Tibial nerve (tissue), 4 donors: ENCODE measurements around the gene WDR82. TPM values are rescaled to one million over a fixed set of nuclear protein-coding genes. Genes with fewer than 3 reads are reported as not detected.

Experiments used
- DNase-seq, 2 donors: peaks; one replicate each; pipeline ENCODE4 v3.0.0-alpha.2; 2019; ENCODE audit warnings: low spot score in 2 of 2
- H3K27ac ChIP-seq, 4 donors: fragments of 200-600 bp; sonication (generic) in 3 of 4; one replicate each; pipeline ENCODE4 v1.5.1; 2017 to 2019; ENCODE audit warnings: mild to moderate bottlenecking in 1 of 4
- H3K27me3 ChIP-seq, 2 donors: fragments of 200-600 bp; sonication (generic) in 1 of 2; one replicate each; pipeline versions ENCODE4 v1.5.1 to v1.6.0; 2017 to 2019
- H3K36me3 ChIP-seq, 3 donors: fragments of 200-600 bp; sonication (generic); one replicate each; pipeline ENCODE4 v1.5.1; 2018 to 2019
- H3K4me1 ChIP-seq, 4 donors: fragments of 200-600 bp; sonication (generic) in 3 of 4; one replicate each; pipeline ENCODE4 v1.5.1; 2017 to 2019
- H3K4me3 ChIP-seq, 4 donors: fragments of 200-600 bp; sonication (generic) in 3 of 4; one replicate each; pipeline ENCODE4 v1.5.1; 2017 to 2019; ENCODE audit warnings: mild to moderate bottlenecking in 1 of 4, moderate library complexity in 1 of 4
- H3K9me3 ChIP-seq, 4 donors: fragments of 200-600 bp; sonication (generic) in 3 of 4; one replicate each; pipeline ENCODE4 v1.5.1; 2017 to 2019
- EP300 ChIP-seq, 2 donors: sonication (generic); formaldehyde crosslinking; IDR thresholded peaks; one replicate each; pipeline ENCODE4 v1.6.1; 2017; ENCODE audit warnings: antibody characterized with exemption in 2 of 2, mild to moderate bottlenecking in 1 of 2
- POLR2A ChIP-seq, 2 donors: fragments of 450-650 bp; IDR thresholded peaks; one replicate each; pipeline ENCODE4 v1.6.1; 2017; ENCODE audit warnings: antibody characterized with exemption in 2 of 2, mild to moderate bottlenecking in 2 of 2, moderate library complexity in 2 of 2
- WGBS, 2 donors: methylation state at CpG; one replicate each; pipeline ENCODE4 v1.1.5; 2018; 5-methylcytosine and 5-hydroxymethylcytosine counted together
- total RNA-seq, 4 donors: library from RNA; depleted of rRNA; stranded (reverse); fragments of >200 nt; gene quantifications; one replicate each; pipeline ENCODE4 v1.1.0, GENCODE V29; 2016
- TF ChIP-seq, protein P1 (sequence below), 5 experiments: fragments of 200-600 bp in 3 of 5; fragments of 450-650 bp in 2 of 5; sonication (generic) in 3 of 5; IDR thresholded peaks; one replicate each; pipeline ENCODE4 v1.5.1; 2016 to 2019; ENCODE audit warnings: antibody characterized with exemption in 5 of 5, mild to moderate bottlenecking in 3 of 5, moderate library complexity in 2 of 5

WDR82 gene
- total RNA-seq, 4 donors from 2014 or later: 42.1 to 52.9 (median 48.6) TPM

DNA sequence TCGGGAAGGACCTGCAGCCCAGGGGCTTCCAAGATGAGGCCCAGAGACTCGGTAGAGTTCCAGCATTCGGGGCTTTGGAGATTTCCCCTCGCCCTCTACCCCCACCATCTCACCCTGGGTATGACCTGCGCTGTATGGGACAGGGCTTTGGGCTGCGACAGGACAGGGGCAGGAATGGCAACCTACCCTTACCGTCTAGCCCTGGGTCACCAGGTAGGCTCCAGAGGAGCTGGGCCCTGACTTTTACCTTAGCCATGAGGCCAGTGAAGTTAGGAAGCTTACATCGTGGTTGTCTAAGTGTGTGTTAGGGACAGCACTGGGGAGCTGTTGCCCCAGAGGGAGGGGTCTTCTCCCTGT is 32.2 kb downstream of the WDR82 start:
- H3K4me3 ChIP-seq: peak overlapping the region; percentile 52 to 75 (median 63)
- DNase-seq: no peak
- H3K27ac ChIP-seq: peak overlapping the region; percentile 74 to 95 (median 88)
- peaks cover 0 to 39% (median 0%) of the 10 kb centered on the region in 3 donors for H3K36me3 ChIP-seq
- H3K27me3 ChIP-seq: no peaks in the 10 kb centered on the region
- TF ChIP-seq, protein P1, sequence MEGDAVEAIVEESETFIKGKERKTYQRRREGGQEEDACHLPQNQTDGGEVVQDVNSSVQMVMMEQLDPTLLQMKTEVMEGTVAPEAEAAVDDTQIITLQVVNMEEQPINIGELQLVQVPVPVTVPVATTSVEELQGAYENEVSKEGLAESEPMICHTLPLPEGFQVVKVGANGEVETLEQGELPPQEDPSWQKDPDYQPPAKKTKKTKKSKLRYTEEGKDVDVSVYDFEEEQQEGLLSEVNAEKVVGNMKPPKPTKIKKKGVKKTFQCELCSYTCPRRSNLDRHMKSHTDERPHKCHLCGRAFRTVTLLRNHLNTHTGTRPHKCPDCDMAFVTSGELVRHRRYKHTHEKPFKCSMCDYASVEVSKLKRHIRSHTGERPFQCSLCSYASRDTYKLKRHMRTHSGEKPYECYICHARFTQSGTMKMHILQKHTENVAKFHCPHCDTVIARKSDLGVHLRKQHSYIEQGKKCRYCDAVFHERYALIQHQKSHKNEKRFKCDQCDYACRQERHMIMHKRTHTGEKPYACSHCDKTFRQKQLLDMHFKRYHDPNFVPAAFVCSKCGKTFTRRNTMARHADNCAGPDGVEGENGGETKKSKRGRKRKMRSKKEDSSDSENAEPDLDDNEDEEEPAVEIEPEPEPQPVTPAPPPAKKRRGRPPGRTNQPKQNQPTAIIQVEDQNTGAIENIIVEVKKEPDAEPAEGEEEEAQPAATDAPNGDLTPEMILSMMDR (IDR thresholded peaks at IDR 0.05): no peak
- TF ChIP-seq EP300 (IDR thresholded peaks at IDR 0.05) (no peak), POLR2A (IDR thresholded peaks at IDR 0.05) (no peak)
- no peaks in the 10 kb centered on the region for H3K9me3 ChIP-seq
- WGBS, 2 donors: 14 to 29% methylated on average over 8 of the region's 8 CpGs
- peaks cover 0 to 33% (median 10%) of the 10 kb centered on the region in 4 donors for H3K4me1 ChIP-seq

DNA sequence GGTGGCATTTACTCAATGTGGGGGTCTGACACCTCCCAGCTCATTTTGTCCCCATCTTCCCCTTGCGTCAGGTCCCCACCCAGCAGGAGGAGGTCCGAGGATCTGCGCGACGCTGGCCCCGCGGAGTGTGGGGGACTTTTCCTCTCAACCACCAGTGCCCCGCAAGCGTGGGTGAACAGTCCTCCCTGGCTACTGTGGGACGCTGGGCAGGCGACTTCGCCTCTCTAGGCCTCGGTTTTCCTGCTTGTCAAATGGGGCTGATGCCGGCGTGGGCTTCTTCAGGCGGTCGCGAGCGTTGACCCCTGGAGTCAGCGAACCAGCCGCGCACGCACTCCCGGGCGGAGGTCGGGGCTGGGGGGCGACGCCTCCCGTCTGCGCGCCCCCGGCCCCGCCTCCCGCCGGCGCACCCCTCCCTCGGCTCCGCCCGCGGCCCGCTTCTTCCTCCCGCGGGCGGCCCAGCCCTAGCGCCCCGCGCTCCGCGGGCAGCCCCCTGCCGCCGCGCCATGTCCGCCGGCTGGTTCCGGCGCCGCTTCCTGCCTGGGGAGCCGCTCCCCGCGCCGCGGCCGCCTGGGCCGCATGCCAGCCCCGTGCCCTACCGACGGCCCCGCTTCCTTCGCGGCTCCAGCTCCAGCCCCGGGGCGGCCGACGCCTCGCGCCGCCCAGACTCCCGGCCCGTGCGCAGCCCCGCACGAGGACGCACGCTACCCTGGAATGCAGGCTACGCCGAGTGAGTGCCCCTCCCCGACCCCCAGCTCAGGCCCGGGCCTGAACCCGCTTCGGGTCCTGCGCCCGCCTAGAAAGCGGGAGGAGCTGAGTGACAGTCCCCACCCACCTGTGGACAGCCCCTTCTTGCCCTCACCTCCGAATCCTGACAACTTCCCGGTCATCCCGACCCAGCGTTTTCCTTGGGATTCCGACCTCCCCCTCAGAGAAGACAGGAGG is 32.9 kb downstream of the WDR82 start, which contains the start of gene PPM1M:
PPM1M (plus strand) TSS at position 438 of the 942 bp plus-strand sequence; CDS start at position 504, 66 bp downstream.
- H3K4me1 ChIP-seq: peaks cover 0 to 40% (median 12%) of the 10 kb centered on the region in 4 donors
- H3K9me3 ChIP-seq: no peaks in the 10 kb centered on the region
- peaks cover 0 to 32% (median 0%) of the 10 kb centered on the region in 3 donors for H3K36me3 ChIP-seq
- TF ChIP-seq EP300 (IDR thresholded peaks at IDR 0.05) (no peak), POLR2A (IDR thresholded peaks at IDR 0.05) (peak in 1 of 2 donors; percentile 29)
- TF ChIP-seq, protein P1 (IDR thresholded peaks at IDR 0.05): peak in 1 of 5 experiments; percentile 14
- 1 to 2% methylated on average over 58 to 81 of the region's 98 CpGs for WGBS, 2 donors
- H3K4me3 ChIP-seq: peak within 1 kb of the TSS; percentile 52 to 75 (median 63)
- H3K27me3 ChIP-seq: no peaks in the 10 kb centered on the region
- H3K27ac ChIP-seq: peak within 1 kb of the TSS; percentile 74 to 95 (median 88)
- no peak for DNase-seq

DNA sequence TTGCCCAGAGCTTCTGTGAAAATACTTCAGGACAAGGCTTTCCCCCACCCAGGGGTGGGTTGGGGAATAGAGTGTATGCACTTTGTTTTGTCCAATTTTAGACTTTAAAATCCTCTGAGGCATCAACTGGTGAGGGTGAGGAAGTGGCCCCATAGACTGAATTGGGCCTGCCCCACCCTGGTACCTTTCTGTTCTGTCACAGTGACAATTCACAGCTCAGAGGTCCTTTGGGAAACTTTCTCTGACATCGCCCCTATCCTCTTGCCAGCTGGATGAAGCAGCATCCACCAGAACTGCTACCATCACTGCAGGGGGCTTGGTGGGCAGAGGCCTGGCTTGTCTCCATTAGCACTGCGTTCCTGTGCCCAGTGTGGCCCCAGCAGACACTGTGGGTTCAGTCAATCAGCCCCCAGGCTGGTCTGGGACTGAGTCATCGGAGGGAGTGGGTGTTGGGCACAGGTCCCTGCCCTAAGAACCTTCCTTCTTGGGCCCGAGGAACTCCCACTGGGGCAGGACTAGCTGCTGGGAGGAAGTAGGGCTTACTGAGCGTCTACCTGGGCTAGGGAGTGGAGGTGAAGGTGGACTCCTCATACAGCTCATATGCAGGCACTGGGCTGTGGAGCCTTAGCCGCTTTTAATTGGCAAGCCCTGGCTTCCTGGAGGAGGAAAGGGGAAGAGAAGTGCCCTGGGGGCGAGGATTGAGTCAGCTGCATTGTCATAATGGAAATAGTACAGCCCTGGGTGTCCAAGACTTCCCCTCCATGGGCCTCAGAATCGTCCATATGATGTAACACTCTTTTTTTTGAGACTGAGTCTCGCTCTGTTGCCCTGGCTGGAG is 34.4 kb downstream of the WDR82 start:
- 71 to 73% methylated on average over 8 to 9 of the region's 9 CpGs for WGBS, 2 donors

DNA sequence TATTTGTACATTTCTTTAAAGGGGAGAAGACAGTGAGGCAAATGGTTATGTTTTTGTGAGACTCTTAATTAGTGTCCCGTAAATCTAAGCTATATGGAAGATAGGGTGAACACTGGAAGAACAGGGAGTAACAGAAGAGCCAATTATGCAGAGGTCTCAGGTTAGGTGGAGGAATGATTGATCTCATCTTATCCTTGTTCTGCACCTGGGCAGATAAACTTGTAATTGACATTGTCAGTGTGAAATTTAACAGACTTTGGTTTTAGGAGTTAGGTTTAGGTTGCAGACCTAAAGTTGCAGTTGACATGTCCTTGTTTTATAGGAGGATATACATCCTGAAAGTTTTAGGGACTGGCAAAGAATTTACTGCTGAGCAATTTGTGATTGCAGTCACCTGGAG is 36.4 kb downstream of the WDR82 start:
- Histone ChIP-seq H3K4me3 (no peak overlapping the region), H3K36me3 (no peaks in the 10 kb centered on the region), H3K9me3 (no peaks in the 10 kb centered on the region), H3K27ac (no peak overlapping the region), H3K27me3 (no peaks in the 10 kb centered on the region), H3K4me1 (peaks cover 0 to 60% (median 35%) of the 10 kb centered on the region in 4 donors)
- no peak for DNase-seq
- TF ChIP-seq EP300 (IDR thresholded peaks at IDR 0.05): no peak
- no peak for TF ChIP-seq POLR2A (IDR thresholded peaks at IDR 0.05)
- TF ChIP-seq, protein P1 (IDR thresholded peaks at IDR 0.05): no peak
- 74 to 84% methylated on average over 1 of the region's 1 CpG for WGBS, 2 donors

More for the DNA sequence above, 34.4 kb downstream of the WDR82 start:
- TF ChIP-seq EP300 (IDR thresholded peaks at IDR 0.05) (peak in 1 of 2 donors; percentile 20), POLR2A (IDR thresholded peaks at IDR 0.05) (no peak)
- TF ChIP-seq, protein P1 (IDR thresholded peaks at IDR 0.05): no peak
- Histone ChIP-seq H3K27me3 (no peaks in the 10 kb centered on the region), H3K9me3 (no peaks in the 10 kb centered on the region), H3K27ac (peak overlapping the region in 2 of 4 donors; percentile 87 to 89), H3K36me3 (peaks cover 0 to 16% (median 0%) of the 10 kb centered on the region in 3 donors), H3K4me3 (no peak overlapping the region), H3K4me1 (peaks cover 0 to 52% (median 22%) of the 10 kb centered on the region in 4 donors)
- DNase-seq: no peak
